Fibroblast of lung (primary cell): Measurements from ENCODE around the gene DLL4.

Source experiments
- CTCF ChIP-seq, 2 donors: IDR thresholded peaks in 1 of 2; conservative IDR thresholded peaks in 1 of 2; 1 replicate in 1 of 2; 2 replicates in 1 of 2; pipeline ENCODE4 v1.5.1; 2011 to 2012; ENCODE audit warnings: low read length in 2 of 2, control low read depth in 1 of 2, inconsistent platforms in 1 of 2, low read depth in 1 of 2, mild to moderate bottlenecking in 1 of 2
- EZH2 ChIP-seq: IDR thresholded peaks from 2 replicates; pipeline ENCODE4 v1.5.1; 2012; ENCODE audit warnings: low read length, control low read depth, mild to moderate bottlenecking; ENCODE audit errors: missing control alignments

GRCh38 chr15:40958723-40959122 is 29.6 kb downstream of the DLL4 start:
- no peak for TF ChIP-seq CTCF (conservative IDR thresholded peaks at IDR 0.05 in 1 of 2, IDR thresholded peaks at IDR 0.05 in 1 of 2; ENCODE audit: low read depth in 1 of 2, low read length in 2 of 2)
- TF ChIP-seq EZH2: no peak
